ENCODE measurements around the gene NHLRC4.

DNA sequence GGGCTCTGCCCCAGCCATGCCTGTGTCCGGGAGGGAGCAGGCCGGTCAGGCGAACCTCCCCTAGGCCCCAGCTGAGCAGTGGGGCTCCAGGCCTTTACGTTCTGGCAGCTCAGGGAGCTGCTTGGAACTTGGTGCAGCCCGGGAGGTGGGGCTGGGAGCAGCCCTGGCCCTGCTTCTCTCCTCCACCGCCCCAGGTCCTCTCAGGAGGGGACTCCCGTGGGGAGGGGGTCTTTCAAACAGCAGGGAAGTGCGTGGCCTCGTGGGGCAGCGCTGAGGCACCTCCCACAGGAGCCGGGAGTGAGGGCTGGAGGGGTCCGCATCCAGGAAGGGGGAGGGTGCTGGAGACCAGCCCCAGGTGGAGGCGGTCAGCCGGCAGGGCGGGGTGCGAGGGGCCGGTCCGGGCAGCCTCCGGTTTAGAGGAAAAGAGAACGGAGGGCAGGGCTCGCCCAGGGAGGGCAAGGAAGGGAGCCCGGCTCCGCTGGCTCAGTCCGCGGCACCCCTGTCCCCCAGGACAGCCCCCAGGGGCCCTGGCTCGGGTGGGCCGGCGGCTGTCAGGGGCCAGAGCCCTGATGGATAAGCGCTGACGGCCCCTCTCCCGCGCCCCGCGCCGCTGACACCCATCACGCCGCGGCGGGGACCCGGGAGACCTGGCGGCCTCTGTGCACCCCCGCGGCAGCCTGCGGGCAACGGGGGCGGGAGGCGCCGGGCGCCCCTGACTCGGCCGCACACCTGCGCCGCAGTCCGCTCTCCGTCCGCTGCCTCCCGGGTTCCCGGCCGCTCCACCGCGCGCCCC lies 7.2 kb upstream of the NHLRC4 start:
- TF ChIP-seq, protein P1, sequence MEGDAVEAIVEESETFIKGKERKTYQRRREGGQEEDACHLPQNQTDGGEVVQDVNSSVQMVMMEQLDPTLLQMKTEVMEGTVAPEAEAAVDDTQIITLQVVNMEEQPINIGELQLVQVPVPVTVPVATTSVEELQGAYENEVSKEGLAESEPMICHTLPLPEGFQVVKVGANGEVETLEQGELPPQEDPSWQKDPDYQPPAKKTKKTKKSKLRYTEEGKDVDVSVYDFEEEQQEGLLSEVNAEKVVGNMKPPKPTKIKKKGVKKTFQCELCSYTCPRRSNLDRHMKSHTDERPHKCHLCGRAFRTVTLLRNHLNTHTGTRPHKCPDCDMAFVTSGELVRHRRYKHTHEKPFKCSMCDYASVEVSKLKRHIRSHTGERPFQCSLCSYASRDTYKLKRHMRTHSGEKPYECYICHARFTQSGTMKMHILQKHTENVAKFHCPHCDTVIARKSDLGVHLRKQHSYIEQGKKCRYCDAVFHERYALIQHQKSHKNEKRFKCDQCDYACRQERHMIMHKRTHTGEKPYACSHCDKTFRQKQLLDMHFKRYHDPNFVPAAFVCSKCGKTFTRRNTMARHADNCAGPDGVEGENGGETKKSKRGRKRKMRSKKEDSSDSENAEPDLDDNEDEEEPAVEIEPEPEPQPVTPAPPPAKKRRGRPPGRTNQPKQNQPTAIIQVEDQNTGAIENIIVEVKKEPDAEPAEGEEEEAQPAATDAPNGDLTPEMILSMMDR (IDR thresholded peaks at IDR 0.05): no peak
- TF ChIP-seq POLR2A (IDR thresholded peaks at IDR 0.05) (no peak), POLR2AphosphoS5 (IDR thresholded peaks at IDR 0.05) (no peak), EP300 (IDR thresholded peaks at IDR 0.05) (no peak)
